HG02623 (cell line): ENCODE results near the gene CES4A.
"Not testable (repeated sequence)": the region's sequence is repeated elsewhere in the genome, so short reads cannot be mapped to it uniquely, and the experiment has no call there.

ENCODE experiments used
- ATAC-seq: cut with Tn5 transposase; IDR thresholded peaks from one replicate; pipeline ENCODE4 v1.9.1; 2021; ENCODE audit warnings: moderate library complexity; ENCODE audit not compliant: unreplicated experiment

CES4A gene

GRCh38 chr16:66983033-66983432, 5.4 kb upstream of the CES4A start:
- no peak for ATAC-seq

- no peak for ATAC-seq
Observed at GRCh38 chr16:66984892-66985311, 3.5 kb upstream of the CES4A start.

GRCh38 chr16:66986559-66986958, 1.8 kb upstream of the CES4A start:
- ATAC-seq, result no peak

- ATAC-seq, result no peak
Observed at GRCh38 chr16:66991545-66992077, 3.2 kb downstream of the CES4A start.

GRCh38 chr16:66993558-66993957, 5.2 kb downstream of the CES4A start:
- not testable (repeated sequence) for ATAC-seq

- no peak for ATAC-seq
Observed at GRCh38 chr16:66996324-66996982, 8.1 kb downstream of the CES4A start.

- ATAC-seq, result no peak
Observed at GRCh38 chr16:66996983-66997358, 8.6 kb downstream of the CES4A start.

GRCh38 chr16:67000384-67001351, 12.3 kb downstream of the CES4A start:
- no peak for ATAC-seq

- no peak for ATAC-seq
Observed at GRCh38 chr16:67001726-67002125, 13.3 kb downstream of the CES4A start.

GRCh38 chr16:67006930-67007658, 18.7 kb downstream of the CES4A start:
- ATAC-seq, result no peak

- no peak for ATAC-seq
Observed at GRCh38 chr16:67009158-67009557, 20.8 kb downstream of the CES4A start.

GRCh38 chr16:67011274-67011673, 22.9 kb downstream of the CES4A start:
- ATAC-seq, result no peak

GRCh38 chr16:67013233-67013822, 24.9 kb downstream of the CES4A start:
- no peak for ATAC-seq

GRCh38 chr16:67013823-67014633, 25.6 kb downstream of the CES4A start:
- ATAC-seq, result no peak

- ATAC-seq, result no peak
Observed at GRCh38 chr16:67014634-67015312, 26.4 kb downstream of the CES4A start.

- no peak for ATAC-seq
Observed at GRCh38 chr16:67015313-67015731, 26.9 kb downstream of the CES4A start.

GRCh38 chr16:67016143-67016542, 27.8 kb downstream of the CES4A start:
- ATAC-seq, result no peak

- ATAC-seq, result no peak
Observed at GRCh38 chr16:67016681-67017420, 28.5 kb downstream of the CES4A start.

- ATAC-seq, result no peak
Observed at GRCh38 chr16:67017421-67017750, 29.0 kb downstream of the CES4A start.
